Measurements from ENCODE around the gene TMCO1.
"Not testable (repeated sequence)": the region's sequence is repeated elsewhere in the genome, so short reads cannot be mapped to it uniquely, and the experiment has no call there.

The TMCO1 gene

DNA sequence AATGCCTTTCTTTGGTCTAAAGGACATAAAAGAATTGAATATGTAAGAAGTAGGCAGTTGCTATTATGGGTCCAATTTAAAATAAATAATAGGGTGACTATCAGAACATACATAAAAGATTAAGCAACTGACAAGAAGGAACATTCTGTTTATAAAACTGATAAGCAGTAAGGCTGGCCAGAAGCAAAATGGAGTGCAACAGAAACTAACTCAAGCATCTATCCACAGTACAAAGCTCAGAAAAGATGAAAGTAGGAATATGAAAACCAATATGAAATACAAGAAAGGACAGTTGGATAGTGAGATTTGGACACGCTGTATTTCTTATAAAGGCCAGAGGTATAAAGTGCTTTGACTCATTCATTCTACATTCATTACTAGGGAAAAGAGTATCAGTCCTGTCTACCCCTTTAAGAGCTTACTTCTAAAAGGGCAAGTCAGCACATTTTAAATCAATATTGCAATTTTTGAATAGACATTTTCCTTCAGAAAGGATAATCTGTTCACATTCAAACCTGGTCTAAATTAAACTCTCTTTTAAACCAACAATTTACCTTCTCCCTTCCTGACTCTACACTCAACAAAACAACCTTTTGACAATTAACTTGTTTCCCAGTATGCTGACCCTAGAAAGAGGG lies 84.7 kb downstream of the TMCO1 start:
- DNase-seq, result no peak

DNA sequence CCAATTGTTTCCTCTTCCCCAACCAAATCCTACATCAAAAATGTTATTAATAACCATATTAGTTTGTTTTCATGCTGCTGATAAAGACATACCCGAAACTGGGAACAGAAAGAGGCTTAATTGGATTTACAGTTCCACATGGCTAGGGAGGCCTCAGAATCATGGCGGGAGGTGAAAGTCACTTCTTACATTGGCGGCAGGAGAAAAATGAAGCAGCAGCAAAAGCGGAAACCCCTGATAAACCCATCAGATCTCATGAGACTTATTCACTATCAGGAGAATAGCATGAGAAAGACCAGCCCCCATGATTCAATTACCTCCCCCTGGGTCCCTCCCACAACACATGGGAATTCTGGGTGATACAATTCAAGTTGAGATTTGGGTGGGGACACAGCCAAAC lies 87.9 kb downstream of the TMCO1 start:
- DNase-seq, result not testable (repeated sequence)

GRCh38 chr1:165680303-165680702 lies 88.4 kb downstream of the TMCO1 start:
- DNase-seq, result no peak

DNA sequence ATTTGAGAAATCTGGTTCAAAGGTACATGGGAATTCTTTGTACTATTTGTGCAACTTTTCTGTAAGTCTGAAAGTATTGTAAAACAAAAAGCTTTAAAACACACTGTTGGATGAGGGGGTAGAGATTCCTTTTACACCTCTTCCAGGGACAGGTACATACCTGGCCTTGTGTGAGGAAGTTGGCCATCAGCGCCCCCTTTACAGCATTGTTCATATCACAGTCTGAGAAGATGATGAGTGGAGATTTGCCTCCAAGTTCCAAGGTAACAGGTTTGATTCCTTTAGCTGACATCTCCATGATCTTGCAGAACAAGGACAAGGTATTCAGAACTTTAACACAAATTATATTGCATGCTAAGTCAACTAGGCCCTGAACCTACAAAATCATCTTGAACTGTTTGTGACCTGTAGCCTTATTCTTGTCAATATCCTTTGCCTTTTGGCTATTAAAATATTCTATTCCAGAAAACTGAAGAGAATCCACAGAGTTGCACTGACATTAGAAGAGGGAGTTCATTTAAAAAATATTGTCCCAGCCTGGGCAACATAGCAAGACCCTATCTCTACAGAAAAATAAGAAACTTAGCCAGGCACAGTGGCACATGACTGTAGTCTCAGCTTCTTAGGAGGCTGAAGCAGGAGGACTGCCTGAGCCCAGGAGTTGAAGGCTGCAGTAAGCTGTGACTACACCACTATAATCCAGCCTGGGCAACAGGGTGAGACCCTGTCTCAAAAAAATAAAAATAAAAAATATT lies 89.2 kb downstream of the TMCO1 start:
- no peak for DNase-seq

GRCh38 chr1:165678509-165678908 lies 90.2 kb downstream of the TMCO1 start:
- no peak for DNase-seq

Data from DMS79 treated with DMSO at 0.1 percent for 48 hours (cell line).